K562 (cell line): ENCODE results near the gene APOL3.

Experiments used
- ATF4 ChIP-seq: fragments of 450-650 bp; formaldehyde crosslinking; IDR thresholded peaks from 2 replicates; pipeline ENCODE4 v1.4.0; 2022; ENCODE audit warnings: mild to moderate bottlenecking, moderate library complexity
- CC2D1A ChIP-seq: fragments of 450-650 bp; IDR thresholded peaks from 2 replicates; pipeline ENCODE4 v1.6.1; 2017; ENCODE audit warnings: mild to moderate bottlenecking
- CTCF ChIP-seq, 3 experiments: IDR thresholded peaks in 2 of 3; conservative IDR thresholded peaks in 1 of 3; 2 replicates each; pipeline ENCODE4 v1.5.1; 2011 to 2012; ENCODE audit warnings: low read length in 3 of 3, mild to moderate bottlenecking in 3 of 3, control low read depth in 2 of 3, improper control_type of control experiment in 1 of 3, inconsistent platforms in 1 of 3, low read depth in 1 of 3, mixed read lengths in 1 of 3, moderate library complexity in 1 of 3; ENCODE audit not compliant: insufficient read depth in 2 of 3
- SIX5 ChIP-seq, 2 experiments: IDR thresholded peaks; 2 replicates each; pipeline ENCODE4 v1.6.1; 2011; ENCODE audit warnings: low read length in 2 of 2, borderline replicate concordance in 1 of 2, low read depth in 1 of 2, mild to moderate bottlenecking in 1 of 2, moderate library complexity in 1 of 2; ENCODE audit not compliant: insufficient read depth in 1 of 2
- SRSF9 ChIP-seq: fragments of 200-400 bp; formaldehyde crosslinking; IDR thresholded peaks from 2 replicates; pipeline ENCODE4 v1.6.1; 2017; ENCODE audit warnings: low read depth, low read length, borderline replicate concordance
- TAF15 ChIP-seq: fragments of 200-400 bp; formaldehyde crosslinking; IDR thresholded peaks from 2 replicates; pipeline ENCODE4 v1.6.1; 2017; ENCODE audit warnings: mild to moderate bottlenecking, low read depth, low read length, moderate library complexity
- TBP ChIP-seq: optimal IDR thresholded peaks from 2 replicates; pipeline ENCODE3; 2011; ENCODE audit warnings: low read depth, low read length, improper control_type of control experiment
- ZBED1 ChIP-seq: IDR thresholded peaks from 2 replicates; pipeline ENCODE4 v1.6.1; 2014

GRCh38 chr22:36148411-36148810, 12.1 kb downstream of the APOL3 start:
- TF ChIP-seq TBP (no peak), SRSF9 (no peak), TAF15 (no peak), SIX5 (IDR thresholded peaks at IDR 0.05; ENCODE audit: borderline replicate concordance in 1 of 2, insufficient read depth in 1 of 2, low read depth in 1 of 2, low read length in 2 of 2) (no peak), CTCF (IDR thresholded peaks at IDR 0.05 in 2 of 3, conservative IDR thresholded peaks at IDR 0.05 in 1 of 3; ENCODE audit: insufficient read depth in 2 of 3, low read depth in 1 of 3, low read length in 3 of 3) (no peak), ATF4 (no peak), ZBED1 (no peak), CC2D1A (no peak)
